Measurements from ENCODE around the gene ATXN7L1.

Gene ATXN7L1

GRCh38 chr7:105654095-105654686, 222.2 kb downstream of the ATXN7L1 start:
- no peak for DNase-seq (ENCODE audit: low spot score)
- no peak overlapping the region for H3K27ac ChIP-seq
- CTCF ChIA-PET, result interaction anchor here (0.6 to 1.0 kb wide), 3 partner anchors 388 to 510 kb away, joined by 3 to 5 read pairs (median 4); no protein-coding TSS in a partner anchor
- no peak for TF ChIP-seq CTCF (conservative IDR thresholded peaks at IDR 0.05; ENCODE audit: low read depth)
- POLR2A ChIA-PET (ENCODE audit: low non-redundant PET), result no interaction called here

DNA sequence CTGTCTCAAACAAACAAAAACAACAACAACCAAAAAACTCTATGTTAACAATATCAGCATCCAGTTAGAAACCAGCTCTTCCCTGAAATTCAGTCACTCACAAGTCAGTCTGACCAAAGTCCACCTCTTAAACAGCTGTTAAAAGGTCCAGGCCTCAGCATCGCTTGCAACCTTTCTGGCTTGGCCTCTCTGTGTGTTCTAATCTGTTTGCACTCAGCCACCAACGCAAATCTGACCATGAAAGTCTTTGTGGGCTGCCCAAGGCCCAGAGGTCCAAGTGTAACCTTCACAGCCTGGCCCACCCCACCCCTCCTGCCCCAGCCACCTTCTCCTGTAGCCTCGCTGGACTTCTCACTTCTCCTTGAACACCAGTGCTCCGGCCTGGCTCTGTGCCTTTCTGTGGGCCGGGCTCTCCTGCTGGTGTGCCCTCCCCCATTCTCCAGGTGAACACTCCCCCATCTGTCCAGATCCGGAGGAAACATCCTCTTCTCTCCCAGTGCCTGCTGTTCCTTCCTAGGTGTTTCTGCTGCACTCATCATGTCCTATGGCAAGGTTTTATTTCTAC, 222.9 kb downstream of the ATXN7L1 start:
- CTCF ChIA-PET, result interaction anchor here (0.6 to 1.4 kb wide), 3 partner anchors 95 to 122 kb away, joined by 3 to 5 read pairs (median 4); partner anchors contain the start of gene RINT1
- no peak overlapping the region for H3K27ac ChIP-seq
- no peak for DNase-seq (ENCODE audit: low spot score)
- TF ChIP-seq CTCF (conservative IDR thresholded peaks at IDR 0.05; ENCODE audit: low read depth), result no peak
- POLR2A ChIA-PET (ENCODE audit: low non-redundant PET), result no interaction called here

DNA sequence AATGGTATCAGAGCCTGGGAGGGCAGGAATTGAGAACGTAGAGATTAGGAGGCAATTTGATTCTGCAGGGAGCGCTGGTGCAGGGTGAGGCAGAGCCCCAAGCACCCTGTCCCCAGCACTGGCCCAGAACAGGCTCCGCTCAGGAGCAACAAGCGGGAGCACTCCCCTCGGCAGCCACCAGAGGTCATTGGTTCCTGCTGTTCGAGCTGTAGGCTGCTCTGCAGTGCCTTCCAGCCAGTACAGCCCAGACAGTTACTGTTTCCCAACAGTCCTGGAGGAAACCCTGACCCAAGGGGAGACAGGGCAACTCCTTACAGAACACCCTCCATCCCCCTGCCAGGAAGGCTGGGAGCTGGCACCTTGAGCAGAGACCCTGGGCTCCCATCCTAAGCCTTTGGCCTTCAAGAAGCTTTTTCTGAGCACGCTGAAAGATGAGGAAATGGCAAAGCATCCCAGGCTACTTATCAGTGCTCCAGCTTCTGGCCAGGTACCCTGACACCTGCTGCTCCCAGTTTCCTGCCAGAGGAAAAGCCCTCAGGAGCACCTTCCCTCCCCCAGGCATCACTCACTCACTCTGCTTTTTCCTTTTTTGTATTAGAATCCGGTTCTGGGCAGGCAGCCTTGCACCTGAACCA, 223.9 kb downstream of the ATXN7L1 start:
- CTCF ChIA-PET, result interaction anchor here (0.6 to 1.4 kb wide), 11 partner anchors 9 to 555 kb away, joined by 3 to 8 read pairs (median 4); partner anchors contain the start of genes ATXN7L1 and RINT1
- peak; percentile 82 for DNase-seq (ENCODE audit: low spot score)

DNA sequence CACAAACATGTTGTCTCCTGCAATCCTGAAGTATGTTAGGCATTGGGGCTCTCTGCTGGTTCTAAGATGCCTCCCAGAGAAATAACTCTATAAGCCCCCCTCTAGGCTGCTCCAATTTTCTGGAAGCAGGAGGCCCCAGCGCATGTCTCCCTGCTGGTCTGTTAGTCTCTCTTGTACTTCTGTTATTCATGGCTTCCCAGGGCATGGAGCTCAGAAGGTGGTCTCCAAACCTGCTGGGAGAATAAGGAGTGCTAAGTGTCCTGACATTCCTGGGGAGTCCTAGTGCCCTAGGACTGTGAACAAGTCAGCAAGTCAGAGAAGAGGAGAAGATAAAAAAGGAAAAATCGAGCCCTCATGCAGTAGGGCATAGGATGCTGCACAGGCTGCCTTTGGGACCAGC, 224.6 kb downstream of the ATXN7L1 start:
- ChIA-PET POLR2A (ENCODE audit: low non-redundant PET) (no interaction called here), CTCF (interaction anchor here (1.0 to 1.1 kb wide), 3 partner anchors 39 to 391 kb away, joined by 4 to 5 read pairs (median 4); partner anchors contain the start of gene ATXN7L1)
- TF ChIP-seq CTCF (conservative IDR thresholded peaks at IDR 0.05; ENCODE audit: low read depth), result no peak
- no peak overlapping the region for H3K27ac ChIP-seq
- no peak for DNase-seq (ENCODE audit: low spot score)

More for the DNA sequence above, 223.9 kb downstream of the ATXN7L1 start:
- H3K27ac ChIP-seq, result no peak overlapping the region
- TF ChIP-seq CTCF (conservative IDR thresholded peaks at IDR 0.05; ENCODE audit: low read depth), result peak; percentile 93
- POLR2A ChIA-PET (ENCODE audit: low non-redundant PET), result no interaction called here

DNA sequence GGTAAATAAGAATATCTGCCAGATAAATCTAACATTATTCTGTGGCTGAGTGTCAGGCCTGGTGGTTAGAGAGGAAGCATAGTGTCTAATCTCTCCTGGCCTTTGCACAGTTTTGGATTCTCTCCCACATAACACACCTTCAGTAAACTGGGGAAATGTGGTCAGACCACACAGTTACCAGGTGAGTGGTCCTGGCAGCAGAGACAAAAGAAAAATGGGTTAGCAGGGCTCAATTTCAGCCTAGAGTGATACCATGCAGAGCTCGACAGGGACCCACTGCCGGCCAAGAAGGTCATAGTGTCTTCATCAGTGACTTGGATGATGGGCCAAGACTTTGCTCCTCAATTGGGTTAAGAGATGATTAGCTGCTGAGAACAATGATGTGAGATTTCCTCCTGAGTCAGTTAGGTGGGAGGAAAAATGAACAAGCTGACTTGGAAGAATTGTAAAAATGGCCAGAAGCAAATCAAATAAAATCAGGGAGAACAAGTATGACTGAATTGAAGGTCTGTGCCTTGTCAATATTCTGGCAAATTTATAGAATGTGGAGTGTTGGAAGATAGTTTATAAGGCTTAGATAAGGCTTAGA, 225.9 kb downstream of the ATXN7L1 start:
- H3K27ac ChIP-seq, result no peak overlapping the region
- DNase-seq (ENCODE audit: low spot score), result no peak
- ChIA-PET CTCF (interaction anchor here (0.7 kb wide), 1 partner anchor 1086 kb away, joined by 3 read pairs; no protein-coding TSS in a partner anchor), POLR2A (ENCODE audit: low non-redundant PET) (no interaction called here)
- no peak for TF ChIP-seq CTCF (conservative IDR thresholded peaks at IDR 0.05; ENCODE audit: low read depth)

DNA sequence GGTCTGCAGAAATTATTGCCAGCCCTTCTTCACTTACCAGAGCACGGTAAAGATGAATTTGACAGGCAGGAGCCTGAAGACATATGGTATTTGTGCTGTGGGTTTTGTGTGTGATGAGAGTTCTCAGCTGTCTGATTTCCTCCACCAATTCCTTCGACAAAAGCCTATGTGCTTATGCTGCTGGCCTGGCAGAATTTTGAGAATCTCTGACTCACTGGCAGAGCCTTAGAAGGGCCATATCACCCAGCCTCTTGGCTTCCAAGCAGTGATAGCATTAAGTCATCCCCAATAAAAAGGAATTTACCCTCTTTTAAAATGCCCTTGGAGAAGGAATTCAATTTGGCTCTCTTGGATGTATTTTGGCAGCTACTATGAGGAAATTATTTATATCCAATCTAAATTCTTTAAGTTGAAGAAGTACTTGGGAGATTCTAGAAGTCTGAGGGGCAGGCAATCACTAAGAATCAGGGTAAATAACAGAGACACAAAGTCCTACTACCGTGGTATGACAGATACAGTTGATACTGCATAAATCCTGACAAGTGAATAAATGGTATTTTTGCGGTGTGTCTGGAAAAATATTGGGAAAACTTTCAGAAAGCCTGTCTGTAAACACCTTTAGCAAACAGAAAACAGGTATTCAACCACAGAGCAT, 226.5 kb downstream of the ATXN7L1 start:
- no peak for DNase-seq (ENCODE audit: low spot score)
- no peak for TF ChIP-seq CTCF (conservative IDR thresholded peaks at IDR 0.05; ENCODE audit: low read depth)
- POLR2A ChIA-PET (ENCODE audit: low non-redundant PET), result no interaction called here
- CTCF ChIA-PET, result no interaction called here
- no peak overlapping the region for H3K27ac ChIP-seq

Data from RWPE1 (cell line).